Daoy (cell line): ENCODE results near the gene CWC27. TPM values are rescaled to one million over a fixed set of nuclear protein-coding genes. Genes with fewer than 3 reads are reported as not detected.

ENCODE experiments used
- DNase-seq: peaks from one replicate; pipeline ENCODE4 v3.0.0-alpha.2; 2015; ENCODE audit warnings: low read depth
- total RNA-seq: library from RNA; depleted of rRNA; stranded (reverse); fragments of >200 nt; shearing (Covaris generic); gene quantifications from 2 replicates; pipeline ENCODE4 v1.2.3, GENCODE V29; 2014; rRNA removed

The CWC27 gene
- total RNA-seq, 1 experiment from 2014 or later, result 21.6 TPM

- no peak for DNase-seq
Observed at GRCh38 chr5:65066387-65067146, 297.8 kb downstream of the CWC27 start.

DNA sequence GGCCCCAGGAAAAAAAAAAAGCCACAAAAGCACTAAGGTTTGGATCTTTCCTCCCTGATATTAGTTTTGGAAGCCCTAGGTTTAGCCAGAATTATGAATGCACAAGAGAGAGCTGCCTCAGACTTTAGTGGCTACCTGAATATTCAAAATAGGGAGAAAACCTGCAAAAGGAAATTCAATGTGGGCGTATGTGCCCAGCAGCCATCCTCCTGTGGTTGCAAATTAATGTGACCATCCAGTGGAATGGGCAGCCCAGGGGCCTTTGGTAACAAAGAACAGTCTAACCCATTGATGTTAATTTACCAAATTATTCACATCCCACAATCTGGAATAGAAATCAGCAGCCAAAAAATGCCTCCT lies 298.4 kb downstream of the CWC27 start:
- DNase-seq, result no peak

Other genes starting within 250 kb of the CWC27 start
- gene SHISAL2B, start 78.4 kb upstream of the CWC27 start, total RNA-seq, result not detected in 2 replicates
- gene SREK1IP1, start 239 bp upstream of the CWC27 start, total RNA-seq, result 6.2 and 34.5 TPM in 2 replicates